Stromal cell of bone marrow (primary cell): ENCODE results near the gene BLOC1S5.

Experiments used
- DNase-seq: peaks from one replicate; pipeline ENCODE4 v3.0.0-alpha.2; 2012; ENCODE audit warnings: low read depth

The BLOC1S5 gene

GRCh38 chr6:8063761-8064637, at the start of gene BLOC1S5:
BLOC1S5 (minus strand) TSS chr6:8064389; CDS start chr6:8064376, 13 bp downstream.
- peak; percentile 95 for DNase-seq

GRCh38 chr6:8113131-8113654, 49.0 kb upstream of the BLOC1S5 start:
- no peak for DNase-seq

GRCh38 chr6:8110725-8111124, 46.5 kb upstream of the BLOC1S5 start:
- DNase-seq = no peak

- DNase-seq = no peak
Observed at GRCh38 chr6:8110117-8110721, 46.0 kb upstream of the BLOC1S5 start.

GRCh38 chr6:8108759-8109539, 44.8 kb upstream of the BLOC1S5 start:
- DNase-seq = no peak

GRCh38 chr6:8108031-8108660, 44.0 kb upstream of the BLOC1S5 start:
- peak; percentile 60 for DNase-seq

- DNase-seq = no peak
Observed at GRCh38 chr6:8105791-8106190, 41.6 kb upstream of the BLOC1S5 start.

- DNase-seq = no peak
Observed at GRCh38 chr6:8103726-8104125, 39.5 kb upstream of the BLOC1S5 start.

- peak; percentile 90 for DNase-seq
Observed at GRCh38 chr6:8102122-8102958, 38.2 kb upstream of the BLOC1S5 start, which contains the start of gene EEF1E1. EEF1E1 (minus strand) TSS chr6:8102548; CDS start chr6:8102521, 27 bp downstream.

- no peak for DNase-seq
Observed at GRCh38 chr6:8100159-8100854, 36.1 kb upstream of the BLOC1S5 start.

GRCh38 chr6:8090650-8091049, 26.5 kb upstream of the BLOC1S5 start:
- no peak for DNase-seq

GRCh38 chr6:8088886-8089285, 24.7 kb upstream of the BLOC1S5 start:
- DNase-seq = no peak

GRCh38 chr6:8087870-8088754, 23.9 kb upstream of the BLOC1S5 start:
- DNase-seq = no peak

- DNase-seq = no peak
Observed at GRCh38 chr6:8086755-8087306, 22.6 kb upstream of the BLOC1S5 start.

- peak; percentile 71 for DNase-seq
Observed at GRCh38 chr6:8085053-8085511, 20.9 kb upstream of the BLOC1S5 start.

GRCh38 chr6:8084586-8084985, 20.4 kb upstream of the BLOC1S5 start:
- peak; percentile 20 for DNase-seq

GRCh38 chr6:8082954-8083858, 19.0 kb upstream of the BLOC1S5 start:
- DNase-seq = peak; percentile 87

GRCh38 chr6:8082572-8082953, 18.4 kb upstream of the BLOC1S5 start:
- no peak for DNase-seq
